H54 (cell line): ENCODE measurements around the gene VIPR1.

ENCODE experiments used
- DNase-seq: peaks from one replicate; pipeline ENCODE4 v3.0.0; 2011; ENCODE audit warnings: low spot score, mixed read lengths; ENCODE audit not compliant: insufficient read length
- FAIRE-seq: peaks from 3 replicates; lab custom pipeline; 2011; peaks lifted over from hg19 to GRCh38; lab: Jason Lieb, UNC
- POLR2A ChIP-seq: IDR thresholded peaks from 2 replicates; pipeline ENCODE4 v1.6.1; 2011; ENCODE audit warnings: low read depth, mild to moderate bottlenecking, low read length

Gene VIPR1

DNA sequence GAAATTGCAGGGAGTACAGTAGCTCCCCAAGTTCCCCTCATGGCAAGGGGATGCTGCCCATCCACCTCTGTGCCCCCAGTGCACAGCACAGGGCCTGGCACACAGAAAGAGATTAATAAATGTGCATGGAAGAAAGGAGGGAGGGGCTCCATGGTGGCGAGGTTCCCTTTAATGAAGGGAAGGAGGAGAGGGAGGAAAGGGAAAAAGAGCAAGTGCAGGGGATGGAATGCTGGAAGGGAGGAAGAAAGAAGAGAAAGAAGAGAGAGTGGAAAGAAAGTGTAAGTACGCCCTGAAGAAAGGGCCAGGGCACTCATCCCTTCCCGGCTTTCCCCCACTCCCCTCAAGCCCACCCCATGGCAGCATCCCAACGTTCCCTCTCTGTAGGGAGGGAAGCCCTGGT is 1.5 kb upstream of the VIPR1 start:
- DNase-seq (no peak), FAIRE-seq (no peak)
- no peak for TF ChIP-seq POLR2A

DNA sequence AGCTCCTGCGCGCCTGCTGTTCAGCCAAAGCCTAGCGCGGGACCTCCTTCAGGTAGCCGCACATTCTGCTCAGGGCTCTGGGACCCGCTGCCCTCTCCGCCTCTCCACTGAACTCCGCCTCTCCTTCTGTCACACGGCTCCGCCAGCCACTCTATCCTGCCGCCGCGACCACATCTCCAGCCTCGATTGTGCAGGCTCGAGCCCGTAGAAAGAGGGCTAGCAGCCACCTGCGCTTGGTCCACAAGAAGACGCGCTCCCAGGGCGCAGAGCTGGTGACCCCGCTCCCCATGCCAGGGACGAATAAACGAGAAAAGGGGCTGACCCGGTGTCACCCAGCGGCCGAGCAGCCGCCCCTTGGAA is 1.1 kb upstream of the VIPR1 start:
- TF ChIP-seq POLR2A = no peak
- FAIRE-seq (no peak), DNase-seq (no peak)

DNA sequence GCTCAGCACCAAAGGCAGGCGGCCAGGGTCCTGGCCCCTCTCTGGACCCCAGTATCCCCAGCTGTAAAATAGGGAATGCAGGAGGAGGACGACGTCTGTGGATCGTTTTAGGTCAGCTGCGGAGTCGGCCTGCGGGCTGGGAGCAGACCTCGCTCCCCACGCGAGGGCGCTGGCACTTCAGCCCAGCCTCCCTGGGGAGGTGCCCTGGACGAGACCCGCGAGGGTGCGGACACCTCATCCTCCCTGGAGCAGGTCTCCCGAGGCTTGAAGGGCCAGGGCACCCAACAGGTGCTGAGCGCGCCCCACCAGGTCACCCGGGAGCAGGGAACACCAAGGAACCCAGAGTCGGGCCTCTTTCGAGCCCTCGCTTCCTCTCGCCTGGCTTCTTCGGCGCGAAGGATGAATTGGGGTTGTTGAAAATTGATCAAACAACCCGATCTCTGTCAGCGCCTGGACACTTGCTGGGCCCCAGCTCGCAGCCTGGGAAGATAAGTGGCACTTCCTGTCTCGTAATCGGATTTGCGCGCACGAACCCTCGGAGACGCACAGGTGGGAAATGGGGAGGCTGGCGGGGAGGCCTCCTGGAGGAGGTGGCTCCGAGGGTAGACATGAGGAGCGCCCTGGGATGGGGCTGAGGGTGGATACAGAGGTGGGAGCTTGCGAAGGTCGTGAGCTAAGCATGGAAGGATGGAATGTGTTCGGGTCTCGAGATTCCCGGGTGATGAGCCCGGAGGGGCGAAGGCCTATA is 588 bp upstream of the VIPR1 start:
- no peak for TF ChIP-seq POLR2A
- FAIRE-seq = no peak
- DNase-seq = no peak

DNA sequence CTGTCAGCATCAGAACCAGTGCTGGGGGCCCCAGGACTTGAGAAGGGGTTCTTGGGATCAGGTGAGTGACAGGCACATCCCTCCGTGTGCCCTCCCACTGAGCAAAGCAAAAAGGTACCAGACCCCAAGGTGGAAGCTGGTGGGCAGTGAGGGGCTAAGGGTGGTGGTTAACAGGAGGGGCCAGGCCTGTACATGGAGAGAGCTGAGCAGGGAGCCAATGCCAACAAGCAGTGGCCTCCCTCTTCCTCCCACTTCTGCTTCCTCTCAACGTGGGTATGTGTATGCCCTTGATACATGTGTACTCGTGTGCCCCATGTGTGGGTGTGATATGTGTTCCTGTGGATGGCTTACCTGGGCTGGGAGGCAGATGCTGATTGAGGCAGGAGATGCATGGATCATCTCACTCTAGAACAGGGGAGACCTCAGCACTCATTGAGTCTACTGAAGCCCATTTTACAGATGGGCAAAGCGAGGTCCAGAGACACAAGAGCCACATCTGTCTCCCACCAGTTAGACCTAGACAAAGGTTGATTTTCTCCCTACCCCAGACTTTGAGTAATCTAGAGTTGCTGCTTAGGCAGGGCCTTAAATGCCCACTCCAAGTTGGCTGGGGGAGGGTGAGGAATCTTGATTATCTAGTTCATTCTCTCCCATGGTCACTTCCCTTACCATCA is 945 bp downstream of the VIPR1 start:
- no peak for TF ChIP-seq POLR2A
- no peak for FAIRE-seq
- DNase-seq = no peak

DNA sequence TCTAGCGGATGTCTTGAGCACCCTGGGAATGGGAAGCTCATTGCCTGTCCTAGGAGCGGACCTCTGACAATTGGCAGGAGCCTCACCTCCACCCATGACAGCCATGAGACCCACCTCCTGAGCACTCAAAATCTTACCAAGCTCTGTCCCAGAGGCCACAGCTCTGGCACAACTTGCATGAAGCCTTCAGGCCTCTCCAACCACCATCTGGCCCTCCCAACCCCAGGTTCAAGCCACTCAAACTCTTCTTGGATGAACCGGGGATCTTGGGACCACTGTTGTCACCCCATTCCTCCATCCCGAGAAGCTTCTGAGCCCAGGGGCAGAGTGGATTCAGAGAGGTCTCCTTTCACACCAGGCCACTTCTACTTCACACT is 1.5 kb downstream of the VIPR1 start:
- FAIRE-seq (no peak), DNase-seq (no peak)

DNA sequence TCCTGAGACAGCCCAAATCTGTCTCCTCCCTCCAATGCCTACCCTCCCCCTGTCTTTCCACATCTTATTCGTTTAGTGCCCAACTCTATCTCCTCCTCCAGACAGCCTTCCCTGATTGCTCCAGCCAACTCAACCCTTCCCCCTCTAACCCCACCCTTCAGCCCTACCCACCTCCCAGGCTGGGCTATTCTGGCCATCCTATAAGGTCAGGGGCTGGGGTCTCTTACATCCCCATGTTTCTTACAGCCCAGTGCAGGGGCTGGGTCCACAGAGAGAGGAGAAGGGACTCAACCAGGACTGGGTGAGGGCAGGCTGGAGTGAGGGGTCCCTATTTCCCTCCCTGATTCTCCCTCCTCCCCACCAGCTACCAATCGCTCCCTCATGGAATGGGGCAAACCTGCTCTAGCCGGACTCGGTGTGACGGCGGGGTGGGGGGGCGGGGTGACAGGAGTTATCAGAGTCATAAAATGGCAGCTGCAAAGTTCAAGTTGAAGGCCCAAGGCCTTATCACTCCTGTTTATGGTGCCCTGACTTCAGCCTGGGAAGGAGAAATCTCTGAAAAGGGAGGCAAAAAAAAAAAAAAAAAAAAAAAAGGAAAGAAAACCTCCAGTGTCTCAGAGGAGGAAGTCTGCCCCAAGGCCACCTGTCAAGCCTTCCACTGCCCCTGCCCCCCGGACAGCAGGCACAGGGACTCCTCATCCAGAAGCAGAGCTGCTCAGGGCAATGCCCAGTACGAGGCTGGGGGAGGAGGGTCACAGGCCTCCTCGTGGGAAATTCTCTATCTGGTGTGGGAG is 2.1 kb downstream of the VIPR1 start:
- no peak for DNase-seq
- no peak for TF ChIP-seq POLR2A

More for the DNA sequence above, 1.5 kb downstream of the VIPR1 start:
- TF ChIP-seq POLR2A = no peak

DNA sequence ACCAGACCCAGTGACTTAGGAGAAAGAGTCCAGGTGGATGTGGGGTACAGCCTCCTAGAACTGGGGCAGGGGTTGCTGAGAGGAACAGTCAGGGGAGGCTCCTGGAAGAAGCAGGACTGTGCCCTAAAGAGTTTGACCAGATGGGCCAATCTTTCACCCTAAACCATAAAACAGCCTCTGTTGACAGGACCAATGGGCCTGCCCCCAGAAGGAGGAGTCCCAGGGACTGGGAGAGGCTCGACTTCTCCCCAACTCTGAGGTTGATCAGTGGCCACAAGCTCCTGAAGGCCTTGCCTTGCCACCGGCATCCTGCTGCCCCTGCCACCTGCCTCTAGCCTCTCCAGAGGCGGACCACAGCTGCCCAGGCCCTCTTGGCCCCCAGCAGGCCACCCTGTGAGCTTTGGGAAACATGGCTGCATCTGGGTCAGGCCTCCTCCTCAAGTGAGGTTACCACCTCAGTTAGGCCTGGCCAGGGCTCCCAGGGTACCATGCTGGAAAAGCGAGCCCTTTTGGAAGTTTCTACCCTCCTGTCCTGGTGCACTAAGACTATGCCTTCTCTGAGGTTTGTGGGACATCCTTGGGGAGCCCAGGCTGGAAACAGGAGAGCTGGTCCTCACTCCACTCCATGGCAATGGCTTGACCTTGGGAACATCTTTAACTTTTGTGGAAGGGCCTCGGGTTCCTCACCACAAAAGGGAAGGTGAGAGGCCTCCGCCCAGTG is 2.8 kb downstream of the VIPR1 start:
- TF ChIP-seq POLR2A = no peak
- no peak for DNase-seq
- no peak for FAIRE-seq

More for the DNA sequence above, 2.1 kb downstream of the VIPR1 start:
- FAIRE-seq = no peak

DNA sequence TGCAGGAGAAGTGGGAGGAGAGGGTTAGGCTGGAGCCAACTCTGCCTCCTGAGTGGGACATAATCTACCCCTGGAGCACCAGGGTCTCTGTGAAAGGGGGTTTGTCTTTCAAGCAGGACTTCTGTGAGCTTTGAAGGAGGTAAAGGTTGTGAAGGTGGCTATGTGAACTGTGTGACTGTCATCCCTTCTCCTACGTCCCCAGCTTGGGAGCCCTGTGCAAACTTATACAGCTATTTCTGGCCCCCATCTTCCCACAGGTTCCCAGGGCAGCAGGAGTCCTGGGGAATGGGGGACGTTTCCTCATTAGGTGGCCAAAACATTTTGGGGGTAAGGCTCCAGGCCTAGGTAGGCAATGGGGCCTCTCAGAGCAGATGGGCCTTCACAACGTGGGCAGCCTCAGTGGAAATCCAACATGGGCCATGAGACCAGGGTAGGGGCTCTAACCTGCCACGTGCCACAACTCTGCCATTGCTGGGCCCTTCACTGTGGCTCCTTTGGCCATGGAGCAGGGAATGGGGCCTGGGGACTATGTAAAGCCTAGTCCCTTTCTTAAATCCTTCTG is 3.5 kb downstream of the VIPR1 start:
- no peak for DNase-seq
- TF ChIP-seq POLR2A = no peak
- FAIRE-seq = no peak

DNA sequence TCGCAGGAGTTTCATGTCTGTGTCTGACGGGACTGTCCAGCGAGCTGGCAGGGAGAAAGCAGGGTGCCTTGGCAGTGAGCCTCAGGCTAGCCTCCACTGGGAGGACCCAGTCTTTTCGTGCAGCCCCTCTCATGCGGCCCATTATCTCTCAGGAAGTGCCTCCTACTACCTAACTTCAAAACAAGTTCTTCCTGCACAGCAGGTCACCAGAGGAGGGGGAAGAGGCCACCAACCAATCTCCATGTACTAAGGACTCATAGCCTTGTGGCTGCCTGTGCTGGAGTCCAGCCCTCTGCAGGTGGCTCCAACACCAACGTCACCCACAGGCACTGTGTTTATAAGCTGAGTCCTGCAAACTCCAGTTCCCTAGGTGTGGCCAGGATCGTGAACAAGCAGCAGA is 4.8 kb downstream of the VIPR1 start:
- no peak for TF ChIP-seq POLR2A
- FAIRE-seq (no peak), DNase-seq (no peak)

DNA sequence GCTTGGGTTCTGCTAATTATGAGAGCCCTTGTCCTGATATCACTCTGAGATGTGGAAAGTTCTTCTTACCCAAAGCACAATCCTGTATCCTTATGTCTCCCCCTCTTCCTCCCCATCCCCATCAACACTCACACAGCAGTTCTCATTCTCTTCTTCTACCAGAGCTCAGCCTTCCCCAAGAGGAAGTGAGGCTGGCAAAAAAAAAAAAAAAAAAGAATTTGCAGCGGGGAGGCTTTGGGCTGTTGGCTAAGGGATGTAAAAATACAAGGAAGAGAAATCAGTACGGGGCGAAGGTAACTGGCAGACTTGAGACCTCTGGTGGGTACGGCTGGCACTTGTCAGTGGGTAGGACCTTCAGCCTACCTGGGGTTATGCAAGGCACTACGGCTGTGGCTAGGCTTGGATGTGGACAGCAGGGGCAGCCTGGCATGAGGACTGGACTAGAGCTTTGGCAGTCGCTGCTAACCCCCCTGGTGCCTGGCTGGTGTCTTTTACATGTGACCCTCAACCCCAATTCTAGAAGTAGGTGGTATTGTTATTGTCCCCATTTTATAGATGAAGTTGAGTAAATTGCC is 5.4 kb downstream of the VIPR1 start:
- DNase-seq (no peak), FAIRE-seq (no peak)
- no peak for TF ChIP-seq POLR2A

DNA sequence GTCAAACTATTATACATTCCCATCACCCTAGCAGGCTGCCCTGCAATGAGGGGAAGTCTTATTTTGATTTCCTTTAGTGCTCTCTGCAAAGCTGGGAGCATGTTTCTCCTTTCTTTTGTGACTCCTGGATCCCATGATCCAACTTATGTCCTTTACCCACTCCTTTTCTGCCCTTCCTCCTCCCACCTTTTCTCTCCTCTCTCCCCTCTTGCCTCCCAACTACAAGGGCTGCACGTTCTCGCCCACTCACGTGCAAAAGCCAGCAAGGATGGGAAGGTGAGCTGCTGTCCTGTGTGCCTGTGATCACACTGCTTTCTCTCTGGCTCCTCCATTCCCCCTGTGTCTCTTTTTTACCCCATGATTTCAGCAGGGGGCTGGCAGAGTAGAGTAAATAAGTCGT is 6.1 kb downstream of the VIPR1 start:
- DNase-seq (no peak), FAIRE-seq (no peak)
- TF ChIP-seq POLR2A = no peak

DNA sequence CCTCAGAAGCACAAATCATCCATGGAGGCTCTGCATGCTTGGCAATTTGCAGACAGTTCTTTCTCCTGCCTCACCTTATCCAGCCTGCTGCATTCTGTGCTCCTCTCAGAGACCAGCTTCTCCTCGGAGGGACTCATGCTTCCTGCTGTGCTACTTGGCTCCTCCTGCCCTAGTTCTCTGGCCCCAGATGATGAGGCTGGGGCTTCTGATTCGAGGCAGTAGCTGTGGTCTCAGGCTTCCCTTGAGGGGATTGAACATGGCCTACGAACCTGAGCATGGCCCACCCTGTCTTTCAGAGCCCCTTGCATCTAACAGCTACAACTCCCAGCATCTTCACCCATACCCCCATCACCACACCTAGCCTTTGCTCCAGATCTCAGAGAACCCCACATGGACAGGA is 6.7 kb downstream of the VIPR1 start:
- no peak for FAIRE-seq
- no peak for DNase-seq
- no peak for TF ChIP-seq POLR2A

DNA sequence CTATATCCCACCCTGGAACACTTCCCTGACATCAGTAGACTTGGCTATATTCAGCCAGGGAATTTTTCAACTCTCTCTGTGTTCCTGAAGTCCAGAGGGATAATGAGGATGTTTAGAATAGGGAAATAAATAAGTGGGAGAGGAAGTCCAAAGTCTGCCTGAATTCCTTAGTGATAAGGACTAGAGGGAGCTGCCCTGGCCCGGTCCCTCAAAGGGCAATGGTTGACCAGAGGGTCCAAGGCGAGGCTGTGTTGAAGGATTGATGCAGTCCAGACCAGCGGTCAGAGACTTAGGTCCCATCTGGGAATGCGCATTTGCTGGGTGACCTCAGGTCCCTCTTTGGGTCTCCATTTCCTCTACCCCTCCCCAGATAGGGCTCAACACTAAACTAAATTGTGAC is 7.9 kb downstream of the VIPR1 start:
- DNase-seq (no peak), FAIRE-seq (no peak)
- no peak for TF ChIP-seq POLR2A
